ENCODE data around the gene TNFRSF6B.

Gene TNFRSF6B

DNA sequence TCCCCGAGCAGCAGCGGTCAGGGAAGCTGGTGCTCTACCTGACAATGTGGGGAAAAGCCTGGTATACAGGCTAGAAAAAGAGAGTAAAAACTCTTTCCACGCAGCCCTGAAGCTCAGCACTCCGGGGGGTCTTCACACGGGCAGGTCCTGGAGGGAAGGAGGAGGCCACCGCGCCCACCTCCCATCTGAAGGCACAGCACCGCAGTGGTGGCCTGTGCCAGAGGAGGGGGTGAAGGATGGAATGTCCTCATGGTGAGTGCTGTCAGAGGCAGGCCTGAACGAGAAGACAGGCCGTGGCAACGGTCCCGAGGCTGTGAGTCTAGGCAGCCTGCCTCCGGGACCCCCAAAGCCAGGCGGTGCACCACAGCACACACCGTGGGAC lies 49.0 kb downstream of the TNFRSF6B start:
- no peak for DNase-seq (ENCODE audit: extremely low read depth in 1 of 2, low read depth in 1 of 2)

DNA sequence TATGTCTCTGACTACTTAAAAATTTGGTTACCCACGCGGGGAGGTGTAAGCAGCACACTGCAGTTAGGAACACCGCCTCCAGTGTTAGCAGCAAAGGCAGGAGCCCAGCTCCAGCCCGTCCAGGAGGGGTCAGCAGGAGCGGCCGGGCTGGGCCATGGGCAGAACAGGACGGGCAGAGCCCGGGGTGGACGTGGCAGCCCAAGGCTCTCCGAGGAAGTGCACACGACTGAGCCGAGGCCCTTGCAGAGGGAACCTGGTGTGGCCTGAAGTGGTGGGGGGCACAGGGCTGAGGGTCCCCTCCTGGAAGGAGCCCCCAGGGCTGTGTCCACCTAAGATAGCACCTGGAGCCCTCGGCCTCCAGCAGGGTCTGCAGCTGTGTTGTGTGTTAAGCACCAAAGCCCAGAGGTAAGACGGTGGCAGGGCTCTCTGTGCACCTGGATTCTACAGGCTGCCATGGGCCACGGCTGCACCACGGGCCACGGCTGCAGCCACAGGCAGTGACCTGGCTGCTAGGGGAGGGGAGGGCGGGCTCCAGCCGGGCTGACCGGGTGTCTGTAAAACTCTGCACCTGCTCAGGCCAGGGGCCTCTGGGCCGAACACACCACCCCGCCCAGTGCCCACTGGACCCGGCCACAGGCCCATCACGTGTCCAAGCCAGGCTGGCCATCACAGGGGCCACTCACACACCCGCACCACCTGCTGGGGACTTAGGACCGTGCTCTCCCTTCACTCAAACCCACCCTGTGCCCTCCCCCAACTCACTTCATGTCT lies 49.7 kb downstream of the TNFRSF6B start:
- DNase-seq (ENCODE audit: extremely low read depth in 1 of 2, low read depth in 1 of 2) = no peak

- no peak for DNase-seq (ENCODE audit: extremely low read depth in 1 of 2, low read depth in 1 of 2)
These were observed 50.4 kb downstream of the TNFRSF6B start for GRCh38 chr20:63746751-63747315.

- DNase-seq (ENCODE audit: extremely low read depth in 1 of 2, low read depth in 1 of 2) = no peak
These were observed 51.2 kb downstream of the TNFRSF6B start for GRCh38 chr20:63747622-63748069.

All from stimulated activated CD8-positive, alpha-beta memory T cell treated with anti-CD3 and anti-CD28 coated beads, Interleukin-7, amount 100 ng/mL, for 48 hours (primary cell).